ENCODE results near the gene VAMP4.
A peak's percentile ranks its signal among the peaks of the same experiment; 100 is the strongest.
"Not testable (repeated sequence)": the region's sequence is repeated elsewhere in the genome, so short reads cannot be mapped to it uniquely, and the experiment has no call there.

VAMP4 gene

DNA sequence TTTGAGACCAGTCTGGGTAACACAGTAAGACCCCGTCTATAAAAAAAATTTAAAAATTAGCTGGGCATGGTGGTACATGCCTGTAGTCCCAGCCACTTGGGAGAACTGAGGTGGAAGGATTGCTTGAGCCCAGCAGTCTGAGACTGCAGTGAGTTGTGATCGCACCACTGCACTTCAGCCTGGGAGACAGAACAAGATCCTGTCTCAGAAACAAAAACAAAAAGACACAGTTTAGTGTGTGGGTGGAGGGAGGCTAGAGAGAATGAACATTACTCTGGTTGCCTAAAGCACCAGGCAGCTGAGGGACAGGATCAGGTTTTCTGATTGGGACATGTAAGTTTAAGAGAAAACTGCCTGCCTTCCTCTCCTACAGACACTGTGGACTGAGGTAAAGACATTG, 42.3 kb downstream of the VAMP4 start:
- ATAC-seq (no peak), DNase-seq (no peak)

DNA sequence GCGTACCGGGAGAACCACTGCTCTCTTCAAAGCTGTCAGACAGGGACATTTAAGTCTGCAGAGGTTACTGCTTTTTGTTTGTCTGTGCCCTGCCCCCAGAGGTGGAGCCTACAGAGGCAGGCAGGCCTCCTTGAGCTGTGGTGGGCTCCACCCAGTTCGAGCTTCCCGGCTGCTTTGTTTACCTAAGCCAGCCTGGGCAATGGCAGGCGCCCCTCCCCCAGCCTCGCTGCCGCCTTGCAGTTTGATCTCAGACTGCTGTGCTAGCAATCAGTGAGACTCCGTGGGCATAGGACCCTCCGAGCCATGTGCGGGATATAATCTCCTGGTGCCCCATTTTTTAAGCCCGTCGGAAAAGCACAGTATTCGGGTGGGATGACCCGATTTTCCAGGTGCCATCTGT, 46.1 kb downstream of the VAMP4 start:
- not testable (repeated sequence) for ATAC-seq, DNase-seq

DNA sequence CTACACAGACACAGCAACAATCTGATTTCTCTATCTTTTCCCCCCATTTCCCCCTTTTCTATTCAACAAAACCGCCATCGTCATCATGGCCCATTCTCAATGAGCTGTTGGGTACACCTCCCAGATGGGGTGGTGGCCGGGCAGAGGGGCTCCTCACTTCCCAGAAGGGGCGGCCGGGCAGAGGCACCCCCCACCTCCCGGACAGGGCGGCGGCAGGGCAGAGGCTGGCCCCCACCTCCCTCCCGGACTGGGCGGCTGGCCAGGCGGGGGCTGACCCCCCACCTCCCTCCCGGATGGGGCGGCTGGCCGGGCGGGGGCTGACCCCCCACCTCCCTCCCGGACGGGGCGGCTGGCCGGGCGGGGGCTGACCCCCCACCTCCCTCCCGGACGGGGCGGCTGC, 48.3 kb downstream of the VAMP4 start:
- DNase-seq, ATAC-seq: not testable (repeated sequence)

DNA sequence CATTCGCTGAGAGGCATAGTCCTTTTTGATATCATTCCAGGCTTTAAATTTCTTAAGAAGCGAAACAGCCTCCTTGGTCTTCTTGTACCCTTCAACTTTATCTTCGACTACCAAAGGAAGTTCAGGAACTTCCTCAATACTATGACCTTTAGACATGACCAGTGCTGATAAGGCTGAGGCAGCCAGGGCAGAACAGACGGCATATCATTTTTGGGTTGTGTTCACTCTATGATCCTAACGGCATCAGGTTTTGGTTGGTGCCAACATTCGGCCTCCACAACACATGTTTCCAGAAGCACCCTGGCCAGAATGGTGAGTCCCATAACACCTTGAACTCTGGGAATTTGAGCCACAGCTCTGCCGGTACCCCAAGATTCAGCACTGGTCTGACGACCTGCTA, 58.0 kb downstream of the VAMP4 start:
- no peak for DNase-seq
- ATAC-seq, result no peak

DNA sequence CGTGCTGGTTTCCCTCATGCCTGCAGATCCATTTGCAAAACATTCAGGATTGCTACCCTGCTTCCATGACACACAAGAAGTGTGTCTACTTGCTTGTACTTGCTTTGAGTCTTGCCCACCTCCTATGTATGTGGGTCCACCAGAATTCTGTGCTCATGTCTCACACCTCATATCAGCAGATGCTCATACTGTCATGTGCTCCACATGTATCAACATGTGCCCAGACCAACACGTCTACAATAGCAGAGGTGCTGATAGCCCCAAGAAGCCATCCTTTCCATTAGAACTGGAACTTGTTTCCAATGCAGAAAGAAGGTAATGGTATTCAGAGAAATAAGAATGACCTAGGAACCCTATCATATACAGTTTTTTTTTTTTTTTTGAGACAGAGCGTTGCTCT, 61.5 kb downstream of the VAMP4 start:
- ATAC-seq, result no peak
- no peak for DNase-seq

DNA sequence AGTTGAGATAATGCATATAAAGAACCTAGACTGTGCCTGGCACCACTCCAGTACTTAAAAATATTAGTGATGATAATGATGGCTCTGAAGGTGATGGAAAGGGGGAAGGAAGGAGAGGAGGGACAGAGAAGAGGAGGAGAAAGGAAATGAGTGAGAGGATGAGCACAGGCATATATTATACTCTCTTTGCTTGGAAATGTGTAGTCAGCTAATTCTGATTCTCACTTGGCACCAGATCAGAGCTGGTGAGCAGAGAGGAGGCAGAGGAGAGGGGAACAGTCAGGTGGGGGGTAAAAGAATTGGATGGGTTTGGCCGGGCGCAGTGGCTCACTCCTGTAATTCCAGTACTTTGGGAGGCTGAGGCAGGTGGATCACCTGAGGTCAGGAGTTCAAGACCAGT, 65.0 kb downstream of the VAMP4 start:
- no peak for ATAC-seq
- DNase-seq, result no peak

DNA sequence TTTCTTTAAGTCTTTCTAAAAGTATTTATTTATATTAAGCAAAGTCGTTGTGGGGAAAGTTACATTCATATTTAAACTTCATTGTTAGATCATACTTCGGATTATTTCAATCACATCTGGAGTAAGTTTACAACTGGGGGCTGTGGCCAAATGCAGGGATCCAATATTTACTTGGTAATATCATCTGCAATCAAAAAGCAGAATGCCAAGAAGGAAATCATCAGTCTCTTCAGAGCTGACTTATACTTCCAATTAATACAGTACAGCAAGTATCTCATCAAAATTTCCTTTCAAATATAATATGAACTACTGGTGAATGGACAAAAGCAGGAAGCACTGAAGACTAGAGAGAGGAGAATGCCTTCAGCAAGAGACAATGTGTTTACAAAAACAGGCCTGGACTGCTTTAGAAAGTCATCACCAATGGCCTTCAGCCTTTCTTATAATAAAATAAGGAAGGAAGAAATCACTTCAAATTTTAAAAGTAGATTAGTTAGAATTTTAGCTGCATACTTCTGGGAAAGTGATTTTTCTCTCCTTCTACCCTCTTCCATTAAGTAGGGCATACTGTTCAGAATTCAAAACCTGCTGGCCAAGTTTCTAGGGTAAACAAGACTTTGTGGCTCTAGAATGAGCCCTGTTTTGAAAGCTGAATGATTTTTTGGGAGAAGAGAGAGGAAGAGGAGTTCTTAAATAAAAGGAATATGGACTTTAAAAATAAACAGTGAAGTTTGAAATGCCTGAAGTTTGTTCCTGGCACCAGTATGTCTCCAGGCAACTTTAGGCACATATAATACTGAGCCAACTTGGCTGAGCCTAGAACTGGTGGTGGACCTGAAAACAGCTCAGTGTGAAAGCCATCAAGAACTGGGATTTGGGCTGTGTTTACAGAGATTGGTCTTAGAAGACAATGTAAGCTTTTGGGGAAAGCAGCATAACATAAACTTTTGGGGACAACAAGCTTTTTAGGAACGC, 67.1 kb downstream of the VAMP4 start:
- no peak for ATAC-seq
- DNase-seq, result no peak

DNA sequence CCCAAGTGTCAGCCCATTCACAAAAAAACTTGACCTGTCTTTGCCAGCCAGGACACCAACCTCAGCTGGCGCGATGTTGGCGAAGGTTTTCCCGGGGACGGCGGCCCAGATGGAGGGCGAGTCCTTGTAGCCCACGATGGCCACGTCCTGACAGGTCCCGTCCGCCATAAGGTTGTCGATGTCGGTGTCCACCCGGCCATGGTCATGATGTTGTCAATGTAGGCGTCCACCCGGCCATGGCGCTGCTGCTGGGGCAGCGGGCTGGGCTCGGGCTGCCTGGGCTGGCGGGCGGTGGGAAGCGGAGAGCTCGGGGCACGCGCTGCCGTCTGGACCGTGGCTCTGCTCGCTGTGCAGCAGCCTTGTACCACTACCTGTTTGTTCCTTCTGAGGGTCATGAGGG, 71.1 kb downstream of the VAMP4 start:
- no peak for ATAC-seq

DNA sequence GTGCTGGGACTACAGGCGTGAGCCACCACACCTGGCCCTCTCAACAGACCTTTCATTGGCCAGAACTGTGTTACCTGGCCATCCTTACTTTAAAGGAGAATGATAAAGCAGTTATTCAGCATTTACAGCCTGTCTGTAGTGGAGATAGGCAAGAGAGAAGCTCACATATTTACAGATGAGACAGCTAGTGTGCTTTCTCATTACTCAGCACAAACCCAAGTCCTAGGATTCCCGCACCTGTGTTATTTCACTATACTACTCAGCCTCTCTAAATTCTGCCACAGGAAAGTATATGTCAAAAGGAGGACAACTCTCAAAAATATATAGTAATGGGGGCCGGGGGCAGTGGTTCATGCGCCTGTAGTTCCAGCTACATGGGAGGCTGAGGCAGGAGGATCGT, 73.5 kb downstream of the VAMP4 start:
- ATAC-seq, result no peak

More for the DNA sequence above, 71.1 kb downstream of the VAMP4 start:
- no peak for DNase-seq

DNA sequence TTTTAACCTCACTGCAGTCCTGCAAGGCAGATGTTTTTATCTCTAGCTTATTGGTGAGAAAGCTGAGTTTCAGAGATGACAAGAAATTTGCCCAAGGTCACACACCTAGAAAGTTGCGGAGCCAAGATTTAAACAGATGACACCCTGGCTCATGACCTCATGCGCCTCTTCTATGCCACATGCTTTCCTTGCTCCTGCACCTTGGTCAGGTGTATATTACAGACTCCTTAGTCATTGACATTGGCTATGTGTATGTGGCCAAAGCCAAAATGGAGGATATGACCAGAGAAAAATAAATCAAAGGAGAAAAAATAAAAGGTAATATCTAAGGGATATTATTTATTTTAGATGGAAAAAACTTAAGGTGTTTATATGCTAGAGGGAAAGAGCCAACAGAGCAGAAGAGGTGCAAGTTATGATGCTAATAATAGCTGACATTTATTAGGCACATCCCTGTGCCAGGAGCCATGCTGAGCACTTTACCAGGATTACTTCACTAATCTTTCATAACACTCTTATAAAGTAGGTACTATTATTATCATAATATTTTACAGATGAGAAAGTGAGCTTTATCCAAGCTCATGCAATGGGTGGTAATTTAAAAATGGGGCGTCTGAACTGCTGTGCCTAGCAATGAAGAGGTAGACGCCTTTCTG, 75.6 kb downstream of the VAMP4 start:
- DNase-seq, result no peak
- no peak for ATAC-seq

More for the DNA sequence above, 73.5 kb downstream of the VAMP4 start:
- DNase-seq, result no peak

DNA sequence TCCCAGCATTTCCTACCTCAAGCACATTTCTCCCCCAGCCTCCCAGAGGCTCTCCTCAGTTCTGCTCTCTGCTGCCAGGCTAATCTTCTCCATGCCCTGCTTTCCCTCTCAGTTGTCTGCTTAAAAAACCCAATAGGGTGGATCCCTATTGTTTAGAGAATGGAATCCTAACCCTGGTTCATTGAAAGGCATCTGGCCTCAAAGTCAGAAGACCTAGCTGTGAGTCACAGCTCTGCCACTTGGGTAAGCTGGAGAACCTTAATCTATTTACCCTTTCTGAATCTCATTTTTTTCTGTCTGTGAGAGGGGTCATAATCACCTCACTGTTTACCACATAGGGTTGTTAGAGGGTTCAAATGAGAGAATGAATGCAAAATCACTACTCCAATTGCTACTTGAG, 76.9 kb downstream of the VAMP4 start:
- ATAC-seq (no peak), DNase-seq (no peak)

DNA sequence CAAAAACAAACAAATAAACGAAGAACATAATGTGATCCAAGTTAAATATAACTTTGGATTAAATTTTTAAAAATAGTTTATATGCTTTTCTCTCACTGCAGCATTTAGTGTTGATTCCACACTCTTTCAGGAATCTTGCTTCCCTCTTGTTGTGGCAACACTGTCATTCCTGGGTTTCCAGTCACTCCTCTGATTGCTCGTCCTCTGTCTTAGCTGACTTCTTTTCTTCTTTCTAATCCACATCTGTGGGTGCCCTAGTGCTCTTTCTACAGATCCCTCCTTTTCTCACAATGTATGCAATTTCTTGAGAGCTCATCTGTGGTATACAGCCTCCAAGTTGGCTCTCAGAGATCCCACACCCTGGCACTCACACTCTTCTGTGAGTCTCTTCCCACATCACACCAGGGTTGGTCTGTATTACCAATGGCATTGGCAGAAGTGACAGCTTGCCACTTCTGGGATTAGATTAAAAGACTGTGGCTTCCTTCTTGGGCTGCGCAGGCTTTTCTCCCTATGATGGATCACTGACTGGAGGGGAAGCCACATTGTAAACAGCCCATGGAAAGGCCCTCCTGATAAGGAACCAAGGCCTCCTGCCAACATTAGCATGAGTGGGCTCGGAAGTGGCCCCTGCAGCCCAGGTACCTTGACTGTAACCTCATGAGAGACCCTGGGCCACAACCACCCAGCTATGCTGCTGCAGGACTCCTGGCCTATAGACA, 77.8 kb downstream of the VAMP4 start:
- DNase-seq, result no peak

DNA sequence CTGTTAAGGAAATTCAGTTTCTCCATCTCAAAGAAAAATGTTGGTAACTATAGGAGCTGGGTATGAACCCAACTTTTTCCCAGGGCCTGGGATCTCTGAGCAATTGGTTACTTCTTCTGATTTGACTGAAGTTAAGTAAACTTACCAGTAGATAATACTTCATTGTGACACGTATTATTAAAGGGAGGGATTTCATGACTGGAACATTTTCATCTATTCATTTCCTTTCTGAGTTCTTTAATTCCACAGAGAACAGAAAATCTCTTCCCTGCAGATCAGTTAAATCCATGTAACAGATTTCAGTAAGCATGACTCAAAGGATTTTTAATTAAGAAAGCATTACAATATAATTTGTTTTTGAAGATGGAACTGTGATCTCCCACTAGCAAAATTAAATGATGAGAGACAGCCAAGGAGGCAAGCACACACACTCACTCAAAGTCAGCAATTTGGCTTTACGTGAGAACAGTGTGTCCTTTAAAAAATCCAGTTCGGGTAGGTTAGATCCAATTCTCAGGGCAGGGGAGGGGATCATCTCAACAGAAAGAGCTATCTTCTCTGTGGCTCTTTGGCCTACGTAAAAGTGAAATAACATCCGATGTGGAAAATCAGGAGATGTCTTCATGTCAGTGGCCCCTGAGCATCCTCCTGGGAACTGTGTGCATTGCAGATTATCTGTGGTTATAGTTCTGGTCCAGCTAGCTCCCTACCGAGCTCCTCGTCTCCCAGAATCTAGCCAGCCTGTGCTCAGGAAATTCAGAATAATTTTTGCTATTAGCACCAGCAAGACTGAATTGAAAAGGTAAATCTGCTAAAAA, 78.6 kb downstream of the VAMP4 start:
- no peak for DNase-seq
- ATAC-seq, result no peak

More for the DNA sequence above, 77.8 kb downstream of the VAMP4 start:
- ATAC-seq, result no peak

DNA sequence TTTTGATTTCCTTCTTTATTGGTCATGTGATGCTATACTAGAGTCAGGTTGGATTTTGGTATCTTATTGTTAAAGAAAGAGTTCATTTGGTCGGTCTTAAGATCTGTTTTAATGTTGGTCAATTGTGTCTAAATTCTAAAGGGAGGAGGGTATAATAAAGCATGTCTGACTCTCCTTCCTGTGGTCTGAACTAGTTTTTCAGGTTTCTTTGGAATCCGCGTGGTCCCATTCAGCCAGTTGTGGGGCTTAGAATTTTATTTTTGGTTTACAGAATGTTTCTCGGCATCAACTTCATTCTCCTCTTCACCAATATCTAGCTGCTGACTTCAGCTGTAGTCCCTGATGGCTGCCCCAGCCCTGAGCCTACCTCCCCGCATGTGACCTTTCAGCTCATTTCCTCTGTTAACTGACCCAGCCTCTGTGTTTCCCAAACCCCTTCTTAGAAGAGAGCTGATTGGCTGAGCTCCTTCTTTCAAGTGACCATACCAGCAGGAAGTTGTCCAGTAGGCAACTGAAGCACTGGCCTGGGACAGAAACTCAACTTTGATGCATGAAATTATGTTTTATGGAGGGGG, 80.7 kb downstream of the VAMP4 start:
- DNase-seq, result no peak
- no peak for ATAC-seq

DNA sequence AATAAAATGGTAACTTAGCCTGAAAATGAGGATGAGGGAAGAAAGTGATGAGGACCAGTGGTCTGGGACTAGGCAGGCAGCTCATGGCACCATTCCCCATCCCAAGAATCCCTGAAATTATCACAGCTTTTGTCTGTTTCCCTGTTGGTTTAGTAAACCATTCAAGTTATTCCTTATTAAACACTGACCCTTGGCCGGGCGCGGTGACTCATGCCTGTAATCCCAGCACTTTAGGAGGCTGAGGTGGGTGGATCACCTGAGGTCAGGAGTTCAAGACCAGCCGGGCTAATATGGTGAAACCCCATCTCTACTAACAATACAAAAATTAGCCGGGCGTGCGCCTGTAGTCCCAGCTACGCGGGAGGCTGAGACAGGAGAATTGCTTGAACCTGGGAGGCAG, 85.7 kb downstream of the VAMP4 start:
- not testable (repeated sequence) for ATAC-seq, DNase-seq

DNA sequence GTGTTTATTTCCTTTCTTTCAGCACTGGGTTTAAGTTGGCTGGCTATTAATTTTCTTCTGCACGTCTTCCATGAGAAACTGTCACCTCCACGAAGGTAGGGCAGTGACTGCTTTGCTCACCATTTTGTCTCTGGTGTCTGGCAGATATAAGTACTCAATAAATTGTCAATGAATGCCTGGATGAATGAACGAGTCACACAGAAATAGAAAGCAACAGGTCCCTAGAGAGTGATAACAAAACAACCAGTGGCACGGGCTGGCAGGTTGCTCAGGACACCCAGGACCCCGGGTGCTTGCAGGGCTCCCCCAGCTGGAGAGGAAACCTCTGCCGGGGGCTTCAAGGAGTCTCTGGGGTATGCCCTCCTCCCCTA, 86.1 kb downstream of the VAMP4 start:
- no peak for ATAC-seq
- DNase-seq, result no peak

DNA sequence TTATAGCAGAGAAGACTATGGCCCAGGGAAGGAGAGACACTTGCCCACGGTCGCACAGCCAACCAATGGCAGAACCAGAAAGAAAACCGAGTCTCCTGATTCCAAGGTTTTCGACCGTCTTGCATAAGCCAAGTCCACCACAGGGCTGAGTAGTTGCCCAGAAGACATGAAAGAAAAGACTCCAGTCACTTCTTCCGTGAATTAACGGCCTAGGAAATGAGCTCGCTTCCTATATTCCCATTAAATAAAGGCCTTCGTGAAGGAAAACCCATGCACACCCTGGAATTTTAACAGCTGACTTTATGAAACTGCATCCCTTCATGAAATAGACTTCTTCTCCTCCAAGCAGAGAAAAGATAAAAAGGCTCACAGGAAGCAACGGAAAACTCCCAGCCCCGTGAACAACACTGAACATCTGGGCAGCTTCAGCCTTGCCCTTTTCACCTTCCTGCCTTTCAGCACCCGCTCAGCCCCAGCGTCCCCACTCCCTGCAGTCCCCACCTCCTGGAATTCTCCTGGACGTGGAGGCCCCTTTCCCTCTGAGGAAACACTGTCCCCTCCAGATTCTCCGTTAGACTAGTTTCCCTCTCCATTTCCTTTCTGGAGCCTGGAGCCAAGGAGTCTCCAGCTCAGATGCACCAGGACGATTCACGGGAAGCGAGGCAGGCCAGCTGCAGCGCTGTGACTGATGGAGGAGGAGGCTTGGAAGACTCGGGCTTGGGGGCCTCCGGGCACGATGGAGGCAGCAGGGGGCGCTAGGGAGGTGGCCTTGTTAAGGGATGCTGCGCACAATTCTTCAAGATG, 86.7 kb downstream of the VAMP4 start:
- peak; percentile 76 for ATAC-seq
- DNase-seq, result peak; percentile 88

DNA sequence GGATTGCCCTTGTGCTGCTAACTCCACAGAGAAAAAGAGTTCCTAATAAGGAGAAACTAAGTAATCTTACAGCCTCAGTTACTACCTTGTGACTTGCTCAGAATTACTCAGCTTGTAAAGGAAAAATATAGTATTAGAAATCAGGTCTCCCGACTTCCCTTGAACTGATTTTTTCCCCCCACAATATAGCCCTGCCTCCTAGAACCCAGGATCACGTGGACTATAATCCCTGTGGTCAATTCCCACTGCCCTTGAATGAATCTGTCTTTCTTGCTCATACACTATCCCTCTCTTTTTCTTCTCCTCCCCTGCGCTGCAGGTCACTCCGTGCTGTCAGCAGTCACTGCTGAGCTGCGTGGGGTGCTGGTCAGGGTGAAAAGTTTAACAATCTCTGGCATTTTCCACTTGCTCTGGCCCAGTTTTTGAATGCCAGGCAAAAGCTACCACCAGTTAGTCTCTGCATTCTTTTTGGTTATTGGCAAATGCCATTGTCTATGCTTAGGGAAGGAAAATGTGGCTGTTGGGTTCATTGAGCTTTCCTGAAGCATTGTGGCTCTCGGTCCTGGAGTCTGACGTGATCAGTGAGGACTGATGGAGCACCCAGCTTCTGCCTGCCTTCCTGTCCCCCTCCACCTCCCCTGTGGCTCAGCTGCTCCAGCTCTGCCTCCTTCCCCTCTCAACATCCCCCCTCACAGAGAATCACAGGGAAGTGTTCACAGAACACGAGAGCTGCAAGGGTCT, 87.5 kb downstream of the VAMP4 start:
- ATAC-seq (no peak), DNase-seq (no peak)

DNA sequence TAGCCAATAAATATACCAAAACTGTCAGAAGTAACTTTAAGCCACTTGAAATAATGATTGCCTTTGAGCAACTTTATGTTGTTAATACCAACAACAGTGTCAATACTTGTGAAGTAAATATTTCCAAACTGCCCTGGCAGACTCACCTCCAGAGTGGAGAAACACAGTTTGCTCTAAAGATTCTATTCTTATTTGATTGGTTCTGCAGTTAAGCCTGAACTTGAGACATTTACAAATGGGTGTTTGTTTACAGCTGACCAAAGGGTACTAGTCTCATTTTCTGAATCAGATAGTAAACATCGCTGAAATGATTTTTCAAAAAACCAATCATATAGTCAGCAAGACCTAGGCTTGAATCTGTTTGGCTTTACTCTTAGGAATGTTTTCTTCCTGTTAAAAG, 88.1 kb downstream of the VAMP4 start:
- no peak for DNase-seq
- no peak for ATAC-seq

DNA sequence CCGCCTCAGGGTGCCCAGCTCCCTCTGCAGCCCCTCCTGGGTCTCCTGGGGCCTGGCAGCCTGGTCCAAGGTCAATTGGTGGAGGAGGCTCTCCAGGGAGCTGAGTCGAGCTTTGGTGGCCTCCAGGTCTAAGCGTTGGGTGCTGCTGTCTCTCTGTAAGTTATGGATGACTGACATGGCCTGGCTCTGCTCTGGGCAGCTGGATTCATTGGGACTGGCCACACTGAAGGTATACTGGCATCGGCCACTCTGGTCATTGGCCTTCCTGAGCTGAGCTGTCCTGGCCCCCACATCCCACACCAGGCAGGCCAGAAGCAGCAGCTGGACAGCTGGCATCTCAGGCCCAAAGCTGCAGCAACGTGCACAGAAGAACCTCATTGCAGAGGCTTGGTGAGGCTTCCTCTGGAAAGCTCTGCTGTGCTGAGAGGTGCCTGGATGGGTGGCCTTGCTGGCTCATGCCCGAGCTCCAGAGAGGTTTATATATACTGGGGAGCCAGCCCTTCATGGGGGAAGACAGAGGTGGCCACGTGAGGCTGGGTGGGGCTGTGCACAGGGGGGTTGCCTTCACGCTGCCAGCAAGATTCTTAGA, 89.5 kb downstream of the VAMP4 start, which contains the start of gene MYOC:
Gene MYOC, minus strand, starts transcription at position 455 of the 589 bp plus-strand sequence. Its CDS starts 77 bp downstream, at position 378.
- DNase-seq, result no peak
- ATAC-seq, result no peak

All from stimulated activated naive CD8-positive, alpha-beta T cell treated with anti-CD3 and anti-CD28 coated beads, Interleukin-15, Interleukin-2, amounts not matched to agents 100 U/mL and 50 U/mL, for 24 hours (primary cell).